SK-N-SH (cell line): ENCODE measurements around the gene TSEN2. TPM values are rescaled to one million over a fixed set of nuclear protein-coding genes. Genes with fewer than 3 reads are reported as not detected.

Source experiments
- CTCF ChIA-PET: fragments of 300-600, 350-600 bp; formaldehyde crosslinking; extraction: SDS; loops from one replicate; lab custom pipeline; 2021; lab: Yijun Ruan, JAX
- POLR2A ChIA-PET: fragments of 350-600 bp; sonication (Branson Sonifier 250); formaldehyde crosslinking; extraction: SDS; loops from one replicate; lab custom pipeline; 2020; ENCODE audit warnings: antibody characterized with exemption, inconsistent platforms; lab: Yijun Ruan, JAX
- DNase-seq: peaks from one replicate; pipeline ENCODE4 v3.0.0; 2012
- H2AFZ ChIP-seq: fragments of 200-600 bp; sonication (generic); 2 replicates; pipeline ENCODE4 v1.8.1; 2016; ENCODE audit warnings: antibody characterized with exemption, mild to moderate bottlenecking, low read depth
- H3F3A ChIP-seq: fragments of 200-600 bp; sonication (generic); replicated peaks from 2 replicates; pipeline ENCODE3; 2016; ENCODE audit warnings: antibody characterized with exemption, mild to moderate bottlenecking; ENCODE audit not compliant: insufficient read depth
- H3K27ac ChIP-seq, 2 experiments: fragments of 200-500 bp in 1 of 2; fragments of 200-600 bp in 1 of 2; sonication (Bioruptor generic) in 1 of 2; sonication (generic), shearing (Covaris generic) in 1 of 2; 2 replicates each; pipeline versions ENCODE4 v1.5.1 to v1.6.1; 2014 to 2016; ENCODE audit warnings: low read depth in 2 of 2, inconsistent platforms in 1 of 2, low read length in 1 of 2, mild to moderate bottlenecking in 1 of 2, mixed read lengths in 1 of 2
- H3K27me3 ChIP-seq: fragments of 200-600 bp; sonication (generic), shearing (Covaris generic); 2 replicates; pipeline ENCODE4 v1.6.1; 2016; ENCODE audit warnings: mixed run types; ENCODE audit not compliant: insufficient read depth
- H3K36me3 ChIP-seq, 2 experiments: fragments of 200-500 bp in 1 of 2; fragments of 200-600 bp in 1 of 2; sonication (Bioruptor generic) in 1 of 2; sonication (generic) in 1 of 2; replicated peaks in 1 of 2; 2 replicates each; pipeline versions ENCODE3 to v1.5.1; 2014 to 2016; ENCODE audit warnings: low read length in 1 of 2, mild to moderate bottlenecking in 1 of 2; ENCODE audit not compliant: insufficient read depth in 2 of 2, control insufficient read depth in 1 of 2
- H3K4me1 ChIP-seq, 2 experiments: fragments of 200-500 bp in 1 of 2; fragments of 200-600 bp in 1 of 2; sonication (Bioruptor generic) in 1 of 2; sonication (generic), shearing (Covaris generic) in 1 of 2; 2 replicates each; pipeline versions ENCODE4 v1.5.1 to v1.6.1; 2014 to 2016; ENCODE audit warnings: low read depth in 1 of 2, low read length in 1 of 2, mixed run types in 1 of 2; ENCODE audit not compliant: insufficient read depth in 2 of 2, control insufficient read depth in 1 of 2
- H3K4me2 ChIP-seq: fragments of 200-600 bp; sonication (generic), shearing (Covaris generic); 2 replicates; pipeline ENCODE4 v1.6.1; 2017; ENCODE audit warnings: mixed run types
- H3K4me3 ChIP-seq, 2 experiments: fragments of 200-500 bp in 1 of 2; fragments of 200-600 bp in 1 of 2; sonication (Bioruptor generic) in 1 of 2; sonication (generic), shearing (Covaris generic) in 1 of 2; 2 replicates each; pipeline versions ENCODE4 v1.5.1 to v1.8.1; 2014 to 2016; ENCODE audit warnings: low read depth in 2 of 2, inconsistent platforms in 1 of 2, low read length in 1 of 2, mild to moderate bottlenecking in 1 of 2, mixed read lengths in 1 of 2, moderate library complexity in 1 of 2
- H3K79me2 ChIP-seq: fragments of 200-600 bp; sonication (generic); 2 replicates; pipeline ENCODE4 v1.8.1; 2017; ENCODE audit warnings: mild to moderate bottlenecking; ENCODE audit not compliant: insufficient read depth
- H3K9ac ChIP-seq: fragments of 200-600 bp; sonication (generic); 2 replicates; pipeline ENCODE4 v1.6.1; 2017; ENCODE audit warnings: mixed run types
- H3K9me2 ChIP-seq: fragments of 200-600 bp; sonication (generic); 2 replicates; pipeline ENCODE4 v1.6.1; 2017; ENCODE audit warnings: mixed run types
- H3K9me3 ChIP-seq: fragments of 200-600 bp; sonication (generic); 2 replicates; pipeline ENCODE4 v1.6.1; 2017; ENCODE audit warnings: mixed run types, mild to moderate bottlenecking, moderate library complexity
- H4K20me1 ChIP-seq: fragments of 200-600 bp; sonication (generic); 2 replicates; pipeline ENCODE4 v1.6.1; 2017; ENCODE audit warnings: mild to moderate bottlenecking, mixed run types; ENCODE audit not compliant: insufficient read depth
- FOSL2 ChIP-seq: IDR thresholded peaks from 2 replicates; pipeline ENCODE4 v1.4.0; 2012; ENCODE audit warnings: low read depth, mild to moderate bottlenecking, moderate library complexity, borderline replicate concordance
- GABPA ChIP-seq: IDR thresholded peaks from 2 replicates; pipeline ENCODE4 v1.4.0; 2012; ENCODE audit warnings: low read depth, mild to moderate bottlenecking
- GATA2 ChIP-seq: sonication (generic); formaldehyde crosslinking; IDR thresholded peaks from 2 replicates; pipeline ENCODE4 v1.5.0; 2020; ENCODE audit warnings: mild to moderate bottlenecking, missing genetic modification reagents
- JUND ChIP-seq: IDR thresholded peaks from 2 replicates; pipeline ENCODE4 v1.4.0; 2012
- MEF2A ChIP-seq: IDR thresholded peaks from 2 replicates; pipeline ENCODE4 v1.4.0; 2012; ENCODE audit warnings: low read depth, borderline replicate concordance
- MXI1 ChIP-seq: IDR thresholded peaks from 2 replicates; pipeline ENCODE4 v1.6.1; 2012; ENCODE audit warnings: mild to moderate bottlenecking, low read depth, low read length, improper control_type of control experiment
- POLR2AphosphoS5 ChIP-seq: IDR thresholded peaks from 2 replicates; pipeline ENCODE4 v1.6.1; 2012; ENCODE audit warnings: low read depth, low read length
- RCOR1 ChIP-seq: fragments of 150-350 bp; IDR thresholded peaks from 2 replicates; pipeline ENCODE4 v1.6.1; 2017; ENCODE audit warnings: antibody characterized with exemption, low read length
- RFX5 ChIP-seq: IDR thresholded peaks from 2 replicates; pipeline ENCODE4 v1.6.1; 2012; ENCODE audit warnings: mild to moderate bottlenecking, improper control_type of control experiment, low read length
- RXRA ChIP-seq: IDR thresholded peaks from 2 replicates; pipeline ENCODE4 v1.4.0; 2012; ENCODE audit warnings: low read depth, mild to moderate bottlenecking, borderline replicate concordance
- SIN3A ChIP-seq: IDR thresholded peaks from 2 replicates; pipeline ENCODE4 v1.6.1; 2012; ENCODE audit warnings: low read depth, mild to moderate bottlenecking, low read length, moderate library complexity, borderline replicate concordance
- SMC3 ChIP-seq: IDR thresholded peaks from 2 replicates; pipeline ENCODE4 v1.6.1; 2012; ENCODE audit warnings: low read depth, low read length, improper control_type of control experiment
- TAF1 ChIP-seq: IDR thresholded peaks from 2 replicates; pipeline ENCODE4 v1.6.1; 2012; ENCODE audit warnings: low read depth, mild to moderate bottlenecking, low read length, moderate library complexity, borderline replicate concordance
- TCF12 ChIP-seq: IDR thresholded peaks from 2 replicates; pipeline ENCODE4 v1.4.0; 2012
- YY1 ChIP-seq: IDR thresholded peaks from 2 replicates; pipeline ENCODE4 v1.4.0; 2012; ENCODE audit warnings: low read depth, mild to moderate bottlenecking
- WGBS: methylation state at CpG from one replicate; pipeline ENCODE4 v1.1.6; 2017; ENCODE audit warnings: low lambda C conversion rate; 5-methylcytosine and 5-hydroxymethylcytosine counted together
- polyA plus RNA-seq, 3 experiments: library from polyadenylated mRNA; depleted of rRNA; stranded (reverse); fragments of >200 nt; gene quantifications; 2 replicates each; pipeline ENCODE4 v1.2.3, GENCODE V29; 2012
- TF ChIP-seq, protein P1 (sequence below): IDR thresholded peaks from 2 replicates; pipeline ENCODE4 v1.4.0; 2012; ENCODE audit warnings: low read depth, borderline replicate concordance
- TF ChIP-seq, protein P2 (sequence below): fragments of 150-350 bp; IDR thresholded peaks from 2 replicates; pipeline ENCODE4 v1.6.1; 2016; ENCODE audit warnings: mild to moderate bottlenecking, low read depth, low read length
- TF ChIP-seq, protein P3 (sequence below): IDR thresholded peaks from 2 replicates; pipeline ENCODE4; 2012
- TF ChIP-seq, protein P4 (sequence below): fragments of 150-350 bp; IDR thresholded peaks from 2 replicates; pipeline ENCODE4 v1.6.1; 2017; ENCODE audit warnings: antibody characterized with exemption, low read length, low read depth, borderline replicate concordance
- TF ChIP-seq, protein P5 (sequence below): IDR thresholded peaks from 2 replicates; pipeline ENCODE4 v1.4.0; 2012; ENCODE audit warnings: low read depth

Gene TSEN2
- polyA plus RNA-seq, 1 of the 3 experiments (the other 2 are of a cell fraction) = 13.0 TPM

DNA sequence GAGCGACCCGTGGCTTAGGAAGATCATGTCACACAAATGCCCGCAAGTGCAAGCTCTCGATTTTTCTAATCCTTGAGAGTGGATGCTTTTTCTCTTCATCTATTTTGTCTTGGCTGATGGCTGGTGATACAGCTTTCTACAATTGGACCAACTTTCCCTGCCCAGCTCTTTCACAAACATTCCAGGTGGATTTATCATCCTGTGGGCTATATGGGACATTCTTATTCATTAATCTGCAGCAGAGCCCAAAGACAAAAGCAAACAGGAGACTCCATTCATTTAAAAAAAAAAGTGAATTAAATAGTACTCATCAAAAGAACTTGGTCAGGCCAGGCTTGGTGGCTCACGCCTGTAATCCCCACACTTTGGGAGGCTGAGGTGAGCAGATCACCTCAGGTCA is 14.2 kb upstream of the TSEN2 start:
- no peak overlapping the region for H3K9ac ChIP-seq
- no peaks in the 10 kb centered on the region for H3K9me3 ChIP-seq
- H3K4me1 ChIP-seq = peaks cover 0 to 16% of the 10 kb centered on the region in 2 experiments; a peak in 1 of 4 replicates
- no peak for DNase-seq
- no peak overlapping the region for H2AFZ ChIP-seq
- CTCF ChIA-PET = interaction anchor here (2.1 to 5.2 kb wide), 3 partner anchors 10 to 335 kb away, joined by 5 to 20 read pairs (median 9); no protein-coding TSS in a partner anchor
- H3K27ac ChIP-seq = no peak overlapping the region
- H3K79me2 ChIP-seq = no peaks in the 10 kb centered on the region
- H4K20me1 ChIP-seq = no peaks in the 10 kb centered on the region
- H3K4me2 ChIP-seq = no peak overlapping the region
- H3K36me3 ChIP-seq = no peaks in the 10 kb centered on the region
- TF ChIP-seq, protein P1, sequence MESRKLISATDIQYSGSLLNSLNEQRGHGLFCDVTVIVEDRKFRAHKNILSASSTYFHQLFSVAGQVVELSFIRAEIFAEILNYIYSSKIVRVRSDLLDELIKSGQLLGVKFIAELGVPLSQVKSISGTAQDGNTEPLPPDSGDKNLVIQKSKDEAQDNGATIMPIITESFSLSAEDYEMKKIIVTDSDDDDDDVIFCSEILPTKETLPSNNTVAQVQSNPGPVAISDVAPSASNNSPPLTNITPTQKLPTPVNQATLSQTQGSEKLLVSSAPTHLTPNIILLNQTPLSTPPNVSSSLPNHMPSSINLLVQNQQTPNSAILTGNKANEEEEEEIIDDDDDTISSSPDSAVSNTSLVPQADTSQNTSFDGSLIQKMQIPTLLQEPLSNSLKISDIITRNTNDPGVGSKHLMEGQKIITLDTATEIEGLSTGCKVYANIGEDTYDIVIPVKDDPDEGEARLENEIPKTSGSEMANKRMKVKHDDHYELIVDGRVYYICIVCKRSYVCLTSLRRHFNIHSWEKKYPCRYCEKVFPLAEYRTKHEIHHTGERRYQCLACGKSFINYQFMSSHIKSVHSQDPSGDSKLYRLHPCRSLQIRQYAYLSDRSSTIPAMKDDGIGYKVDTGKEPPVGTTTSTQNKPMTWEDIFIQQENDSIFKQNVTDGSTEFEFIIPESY = no peak
- TF ChIP-seq GATA2 (CRISPR knock-in tag) (no peak), TCF12 (peak; percentile 25; the same call in 1 of the 2 replicates), JUND (peak; percentile 50; the same call in 1 of the 2 replicates), MXI1 (no peak), GABPA (no peak), SMC3 (no peak), TAF1 (no peak), FOSL2 (peak; percentile 38; the same call in 1 of the 2 replicates)
- TF ChIP-seq, protein P2, sequence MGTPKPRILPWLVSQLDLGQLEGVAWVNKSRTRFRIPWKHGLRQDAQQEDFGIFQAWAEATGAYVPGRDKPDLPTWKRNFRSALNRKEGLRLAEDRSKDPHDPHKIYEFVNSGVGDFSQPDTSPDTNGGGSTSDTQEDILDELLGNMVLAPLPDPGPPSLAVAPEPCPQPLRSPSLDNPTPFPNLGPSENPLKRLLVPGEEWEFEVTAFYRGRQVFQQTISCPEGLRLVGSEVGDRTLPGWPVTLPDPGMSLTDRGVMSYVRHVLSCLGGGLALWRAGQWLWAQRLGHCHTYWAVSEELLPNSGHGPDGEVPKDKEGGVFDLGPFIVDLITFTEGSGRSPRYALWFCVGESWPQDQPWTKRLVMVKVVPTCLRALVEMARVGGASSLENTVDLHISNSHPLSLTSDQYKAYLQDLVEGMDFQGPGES = no peak
- TF ChIP-seq, protein P3, sequence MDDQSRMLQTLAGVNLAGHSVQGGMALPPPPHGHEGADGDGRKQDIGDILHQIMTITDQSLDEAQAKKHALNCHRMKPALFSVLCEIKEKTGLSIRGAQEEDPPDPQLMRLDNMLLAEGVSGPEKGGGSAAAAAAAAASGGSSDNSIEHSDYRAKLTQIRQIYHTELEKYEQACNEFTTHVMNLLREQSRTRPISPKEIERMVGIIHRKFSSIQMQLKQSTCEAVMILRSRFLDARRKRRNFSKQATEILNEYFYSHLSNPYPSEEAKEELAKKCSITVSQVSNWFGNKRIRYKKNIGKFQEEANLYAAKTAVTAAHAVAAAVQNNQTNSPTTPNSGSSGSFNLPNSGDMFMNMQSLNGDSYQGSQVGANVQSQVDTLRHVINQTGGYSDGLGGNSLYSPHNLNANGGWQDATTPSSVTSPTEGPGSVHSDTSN = peak; percentile 20; the same call in 1 of the 2 replicates
- H3F3A ChIP-seq = no peaks in the 10 kb centered on the region
- H3K4me3 ChIP-seq = no peak overlapping the region
- H3K9me2 ChIP-seq = no peaks in the 10 kb centered on the region
- WGBS = 61% methylated on average over 5 of the region's 5 CpGs
- no peaks in the 10 kb centered on the region for H3K27me3 ChIP-seq
- POLR2A ChIA-PET = no interaction called here

DNA sequence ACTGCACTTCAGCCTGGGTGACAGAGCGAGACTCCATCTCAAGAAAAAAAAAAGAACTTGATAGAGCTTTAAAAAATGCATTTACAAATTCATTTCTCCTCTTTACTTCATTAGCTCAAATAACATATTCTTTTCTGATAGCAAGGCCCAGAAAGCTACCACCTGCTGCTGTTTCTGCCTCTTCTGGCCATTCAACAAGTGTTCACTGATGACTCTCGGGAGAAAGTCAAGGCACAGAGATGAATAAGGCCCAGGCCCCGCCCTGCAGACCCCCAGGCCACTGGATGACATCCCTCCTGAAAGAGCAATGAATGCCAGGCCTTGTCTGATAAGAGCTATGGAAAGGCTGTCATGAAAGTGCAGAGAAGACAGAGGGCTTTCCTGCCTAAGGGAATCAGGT is 13.6 kb upstream of the TSEN2 start:
- DNase-seq = no peak
- ChIA-PET POLR2A (no interaction called here), CTCF (interaction anchor here (0.8 to 5.2 kb wide), 5 partner anchors 9 to 335 kb away, joined by 3 to 20 read pairs (median 5); no protein-coding TSS in a partner anchor)
- no peak overlapping the region for H3K9ac ChIP-seq
- H2AFZ ChIP-seq = no peak overlapping the region
- no peaks in the 10 kb centered on the region for H3K36me3 ChIP-seq
- no peaks in the 10 kb centered on the region for H3K9me2 ChIP-seq
- TF ChIP-seq MEF2A (no peak), RFX5 (no peak), POLR2AphosphoS5 (no peak), RCOR1 (no peak), FOSL2 (no peak), MXI1 (no peak), SIN3A (no peak), YY1 (no peak), JUND (no peak), RXRA (no peak)
- TF ChIP-seq, protein P2 = no peak
- TF ChIP-seq, protein P4, sequence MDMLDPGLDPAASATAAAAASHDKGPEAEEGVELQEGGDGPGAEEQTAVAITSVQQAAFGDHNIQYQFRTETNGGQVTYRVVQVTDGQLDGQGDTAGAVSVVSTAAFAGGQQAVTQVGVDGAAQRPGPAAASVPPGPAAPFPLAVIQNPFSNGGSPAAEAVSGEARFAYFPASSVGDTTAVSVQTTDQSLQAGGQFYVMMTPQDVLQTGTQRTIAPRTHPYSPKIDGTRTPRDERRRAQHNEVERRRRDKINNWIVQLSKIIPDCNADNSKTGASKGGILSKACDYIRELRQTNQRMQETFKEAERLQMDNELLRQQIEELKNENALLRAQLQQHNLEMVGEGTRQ = no peak
- TF ChIP-seq, protein P5, sequence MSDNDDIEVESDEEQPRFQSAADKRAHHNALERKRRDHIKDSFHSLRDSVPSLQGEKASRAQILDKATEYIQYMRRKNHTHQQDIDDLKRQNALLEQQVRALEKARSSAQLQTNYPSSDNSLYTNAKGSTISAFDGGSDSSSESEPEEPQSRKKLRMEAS = no peak
- no peaks in the 10 kb centered on the region for H4K20me1 ChIP-seq
- H3F3A ChIP-seq = peaks cover under 1% of the 10 kb centered on the region
- H3K27me3 ChIP-seq = no peaks in the 10 kb centered on the region
- no peak overlapping the region for H3K27ac ChIP-seq
- no peaks in the 10 kb centered on the region for H3K79me2 ChIP-seq
- H3K4me2 ChIP-seq = 0 out of 2 replicates have a peak overlapping the region, but pooled peaks have one; percentile 0
- H3K4me1 ChIP-seq = peaks cover 0 to 17% of the 10 kb centered on the region in 2 experiments; a peak in 2 of 4 replicates
- H3K9me3 ChIP-seq = no peaks in the 10 kb centered on the region
- WGBS = 81% methylated on average over 3 of the region's 3 CpGs
- no peak overlapping the region for H3K4me3 ChIP-seq
